ENCODE data around the gene MED10. TPM values are rescaled to one million over a fixed set of nuclear protein-coding genes. Genes with fewer than 3 reads are reported as not detected.
A peak's percentile ranks its signal among the peaks of the same experiment; 100 is the strongest.

Gene MED10, protein sequence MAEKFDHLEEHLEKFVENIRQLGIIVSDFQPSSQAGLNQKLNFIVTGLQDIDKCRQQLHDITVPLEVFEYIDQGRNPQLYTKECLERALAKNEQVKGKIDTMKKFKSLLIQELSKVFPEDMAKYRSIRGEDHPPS
- total RNA-seq (2021; fragmentation: NEBNext Ultra II Directional; extraction: Animal tissue kit (Norgen Biotek cat#: 25700)): 10 to 100 TPM; 41.1 to 48.1 (median 45.9) TPM
- long read RNA-seq, transcript MED10-201 (4 exons, 1,141 nt): major isoform, 68 of 71 reads
- long read RNA-seq, partial matches to known transcripts: 0 of 71 reads
- long read RNA-seq, other reads (novel, unspliced or antisense): 1 of 71 reads

DNA sequence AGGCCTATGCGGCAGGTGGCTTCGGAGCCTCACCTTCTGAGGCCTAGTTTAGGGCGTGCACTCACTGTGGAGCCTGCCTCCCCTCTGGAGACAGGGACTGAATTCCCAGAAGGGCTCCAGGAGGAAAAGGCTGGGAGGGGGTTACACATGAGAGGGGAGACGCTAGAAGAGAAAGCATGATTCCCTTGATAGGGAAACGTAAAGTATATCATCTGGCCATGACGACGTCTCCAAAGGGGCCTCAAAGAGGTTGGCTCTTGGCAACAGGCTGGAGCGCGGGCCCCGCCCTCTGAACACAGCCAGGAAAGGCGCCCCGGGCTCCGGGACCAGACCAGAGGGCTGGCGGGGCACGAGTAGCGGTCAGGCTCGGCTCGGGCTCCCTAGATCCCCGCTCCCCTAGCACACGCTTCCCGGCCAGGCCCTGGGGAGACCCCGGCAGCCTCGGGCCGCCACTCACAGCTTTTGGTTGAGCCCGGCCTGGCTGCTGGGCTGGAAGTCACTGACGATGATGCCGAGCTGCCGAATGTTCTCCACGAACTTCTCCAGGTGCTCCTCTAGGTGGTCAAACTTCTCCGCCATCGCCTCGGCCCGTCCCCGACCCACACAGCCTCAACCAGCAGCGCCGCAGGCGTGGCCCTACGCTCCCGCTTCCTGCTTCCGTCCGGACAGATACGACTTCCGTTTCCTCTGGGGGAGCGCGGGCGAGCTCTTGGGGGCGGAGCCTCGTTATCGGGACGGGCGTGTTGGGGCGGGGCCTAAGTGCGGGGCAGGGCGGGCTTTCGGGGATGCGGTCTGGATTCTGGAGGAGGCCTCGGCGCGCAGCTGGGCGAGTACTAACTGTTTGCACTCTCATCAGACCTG lies at the start of gene MED10:
Gene MED10, minus strand, starts transcription at position 643 of the 861 bp plus-strand sequence. Its CDS starts 64 bp downstream, at position 579.
- Mint-ChIP-seq H3K36me3 (ENCODE audit: low read depth) (peaks cover 45% of the 10 kb centered on the region), H3K27ac (peak within 1 kb of the TSS; percentile 98), H3K4me1 (ENCODE audit: low read depth) (peaks cover 19% of the 10 kb centered on the region), H3K4me3 (peak within 1 kb of the TSS; percentile 100), H3K27me3 (ENCODE audit: insufficient read depth) (no peaks in the 10 kb centered on the region; the same call in 1 of the 2 replicates), H3K9me3 (no peaks in the 10 kb centered on the region)
- TF ChIP-seq, protein P1, sequence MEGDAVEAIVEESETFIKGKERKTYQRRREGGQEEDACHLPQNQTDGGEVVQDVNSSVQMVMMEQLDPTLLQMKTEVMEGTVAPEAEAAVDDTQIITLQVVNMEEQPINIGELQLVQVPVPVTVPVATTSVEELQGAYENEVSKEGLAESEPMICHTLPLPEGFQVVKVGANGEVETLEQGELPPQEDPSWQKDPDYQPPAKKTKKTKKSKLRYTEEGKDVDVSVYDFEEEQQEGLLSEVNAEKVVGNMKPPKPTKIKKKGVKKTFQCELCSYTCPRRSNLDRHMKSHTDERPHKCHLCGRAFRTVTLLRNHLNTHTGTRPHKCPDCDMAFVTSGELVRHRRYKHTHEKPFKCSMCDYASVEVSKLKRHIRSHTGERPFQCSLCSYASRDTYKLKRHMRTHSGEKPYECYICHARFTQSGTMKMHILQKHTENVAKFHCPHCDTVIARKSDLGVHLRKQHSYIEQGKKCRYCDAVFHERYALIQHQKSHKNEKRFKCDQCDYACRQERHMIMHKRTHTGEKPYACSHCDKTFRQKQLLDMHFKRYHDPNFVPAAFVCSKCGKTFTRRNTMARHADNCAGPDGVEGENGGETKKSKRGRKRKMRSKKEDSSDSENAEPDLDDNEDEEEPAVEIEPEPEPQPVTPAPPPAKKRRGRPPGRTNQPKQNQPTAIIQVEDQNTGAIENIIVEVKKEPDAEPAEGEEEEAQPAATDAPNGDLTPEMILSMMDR (IDR thresholded peaks at IDR 0.05): no peak
- peak; percentile 87 for DNase-seq

DNA sequence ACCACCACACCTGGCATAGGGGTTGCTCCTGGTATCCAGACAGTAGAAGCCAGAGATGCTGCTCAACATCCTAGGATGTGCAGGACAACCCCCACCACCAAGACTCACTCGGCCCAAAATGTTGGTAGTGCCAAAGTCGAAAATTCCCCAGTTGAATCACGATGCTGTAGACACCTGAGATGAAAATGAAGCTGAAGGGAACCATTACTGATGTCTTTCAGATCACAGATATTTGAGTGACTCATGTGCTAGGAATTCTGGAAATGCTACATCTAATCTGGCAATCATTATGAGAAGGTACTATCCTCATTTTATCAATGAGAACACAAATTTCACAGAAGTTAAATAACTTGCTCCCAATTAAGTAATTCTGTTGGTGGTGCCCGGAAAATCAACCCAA lies 49.3 kb upstream of the MED10 start:
- Mint-ChIP-seq H3K36me3 (ENCODE audit: low read depth) (no peaks in the 10 kb centered on the region), H3K9me3 (no peaks in the 10 kb centered on the region), H3K27me3 (ENCODE audit: insufficient read depth) (peaks cover 2% of the 10 kb centered on the region), H3K4me3 (no peak overlapping the region), H3K4me1 (ENCODE audit: low read depth) (peaks cover 12% of the 10 kb centered on the region), H3K27ac (no peak overlapping the region)
- TF ChIP-seq, protein P1 (IDR thresholded peaks at IDR 0.05): no peak
- no peak for DNase-seq

DNA sequence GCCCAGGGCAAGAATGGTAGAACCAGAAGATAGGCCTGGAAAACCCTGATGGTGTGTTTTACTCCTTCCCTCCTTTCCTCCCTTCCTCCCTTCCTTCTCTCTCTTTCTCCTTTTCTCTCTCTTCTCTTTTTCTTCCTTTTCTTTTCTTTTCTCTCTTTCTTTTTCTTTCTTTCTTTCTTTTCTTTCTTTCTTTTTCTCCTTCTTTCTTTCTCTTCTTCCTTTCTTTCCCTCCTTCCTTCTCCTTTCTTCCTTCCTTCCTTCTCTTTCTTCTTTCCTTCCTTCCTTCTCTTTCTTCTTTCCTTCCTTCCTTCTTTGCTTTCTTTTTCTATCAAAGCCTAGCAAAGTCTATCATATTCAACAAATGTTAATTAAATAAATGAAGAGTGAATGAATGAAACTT lies 46.4 kb upstream of the MED10 start:
- no peak overlapping the region for H3K27ac Mint-ChIP-seq
- no peaks in the 10 kb centered on the region for H3K36me3 Mint-ChIP-seq (ENCODE audit: low read depth)
- peaks cover 2% of the 10 kb centered on the region for H3K27me3 Mint-ChIP-seq (ENCODE audit: insufficient read depth)
- no peak for DNase-seq
- peaks cover 19% of the 10 kb centered on the region for H3K4me1 Mint-ChIP-seq (ENCODE audit: low read depth)
- TF ChIP-seq, protein P1 (IDR thresholded peaks at IDR 0.05): no peak
- H3K4me3 Mint-ChIP-seq: no peak overlapping the region
- H3K9me3 Mint-ChIP-seq: no peaks in the 10 kb centered on the region

DNA sequence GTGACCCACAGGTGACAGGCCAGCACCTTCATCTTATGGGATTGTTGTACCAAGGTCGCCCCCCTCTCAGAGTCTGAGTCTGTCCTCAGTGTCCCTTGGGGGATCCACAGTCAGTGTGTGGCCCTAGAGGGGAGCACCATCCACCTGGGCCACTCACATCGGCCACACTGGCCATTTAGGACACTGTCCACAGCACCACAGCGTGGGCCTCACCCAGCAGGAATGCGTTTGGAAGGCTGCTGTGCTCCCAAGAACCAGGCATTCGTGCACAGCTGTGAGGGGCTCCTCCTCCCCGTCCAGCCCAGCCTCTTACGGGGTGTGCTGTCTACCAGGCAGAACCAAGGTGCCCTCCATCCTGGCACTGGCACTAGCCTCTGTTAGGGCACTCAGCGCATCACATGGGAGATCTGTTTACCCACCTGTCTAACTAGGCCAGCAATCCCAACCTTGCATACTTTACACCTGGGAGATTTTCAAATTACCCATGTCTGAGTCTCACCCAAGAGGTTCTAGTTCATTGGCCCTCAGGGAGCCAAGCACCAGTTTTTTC lies 45.8 kb upstream of the MED10 start:
- peaks cover 24% of the 10 kb centered on the region for H3K4me1 Mint-ChIP-seq (ENCODE audit: low read depth)
- no peak overlapping the region for H3K27ac Mint-ChIP-seq
- TF ChIP-seq, protein P1 (IDR thresholded peaks at IDR 0.05): no peak
- H3K4me3 Mint-ChIP-seq: no peak overlapping the region
- H3K36me3 Mint-ChIP-seq (ENCODE audit: low read depth): no peaks in the 10 kb centered on the region
- DNase-seq: no peak
- no peaks in the 10 kb centered on the region for H3K9me3 Mint-ChIP-seq
- peaks cover 2% of the 10 kb centered on the region for H3K27me3 Mint-ChIP-seq (ENCODE audit: insufficient read depth)

DNA sequence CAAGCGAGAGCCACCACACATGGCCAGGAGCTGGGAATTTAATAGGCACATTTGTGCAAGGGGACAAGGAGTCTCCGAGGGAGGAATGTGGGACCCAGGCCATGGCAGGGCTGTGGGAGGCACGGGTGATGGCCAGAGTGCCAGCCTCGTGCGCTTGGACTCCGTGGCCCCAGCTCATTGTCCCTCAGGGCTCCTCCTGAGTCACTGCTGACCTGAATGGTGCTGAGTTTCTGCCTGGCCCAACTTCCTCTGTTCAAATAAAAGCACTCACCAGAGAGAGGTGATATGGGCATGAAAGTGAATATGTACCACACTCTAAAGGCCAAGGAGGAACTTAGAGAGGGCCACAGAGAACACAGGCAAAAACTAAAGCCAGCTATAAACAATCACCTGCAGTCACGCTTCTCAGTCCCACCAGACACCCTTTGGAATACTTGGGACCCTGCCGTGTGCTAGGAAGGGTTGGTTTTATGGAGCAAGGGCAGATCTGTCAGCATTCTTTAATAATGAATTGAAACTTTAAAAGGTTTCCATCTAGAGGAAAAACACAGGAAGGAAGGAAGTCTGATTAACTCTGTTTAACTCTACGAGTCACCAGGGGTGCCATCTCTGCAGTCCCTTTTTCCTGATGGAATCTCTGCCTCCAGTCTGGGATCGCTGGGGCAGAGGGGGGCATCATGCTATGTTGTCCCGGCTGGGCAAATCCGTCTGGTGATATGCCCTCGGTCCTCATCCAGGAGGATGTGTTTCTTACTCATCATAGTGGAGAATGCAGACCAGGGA lies 45.2 kb upstream of the MED10 start:
- Mint-ChIP-seq H3K4me1 (ENCODE audit: low read depth) (peaks cover 29% of the 10 kb centered on the region), H3K36me3 (ENCODE audit: low read depth) (no peaks in the 10 kb centered on the region), H3K9me3 (no peaks in the 10 kb centered on the region), H3K4me3 (no peak overlapping the region), H3K27ac (no peak overlapping the region), H3K27me3 (ENCODE audit: insufficient read depth) (peaks cover 2% of the 10 kb centered on the region)
- TF ChIP-seq, protein P1 (IDR thresholded peaks at IDR 0.05): no peak
- DNase-seq: no peak
